GM19238 (cell line): ENCODE data around the gene PRSS36.

Experiments
- DNase-seq: peaks from one replicate; pipeline ENCODE4 v3.0.0; 2011; ENCODE audit warnings: low spot score; ENCODE audit not compliant: insufficient read length

Gene PRSS36

DNA sequence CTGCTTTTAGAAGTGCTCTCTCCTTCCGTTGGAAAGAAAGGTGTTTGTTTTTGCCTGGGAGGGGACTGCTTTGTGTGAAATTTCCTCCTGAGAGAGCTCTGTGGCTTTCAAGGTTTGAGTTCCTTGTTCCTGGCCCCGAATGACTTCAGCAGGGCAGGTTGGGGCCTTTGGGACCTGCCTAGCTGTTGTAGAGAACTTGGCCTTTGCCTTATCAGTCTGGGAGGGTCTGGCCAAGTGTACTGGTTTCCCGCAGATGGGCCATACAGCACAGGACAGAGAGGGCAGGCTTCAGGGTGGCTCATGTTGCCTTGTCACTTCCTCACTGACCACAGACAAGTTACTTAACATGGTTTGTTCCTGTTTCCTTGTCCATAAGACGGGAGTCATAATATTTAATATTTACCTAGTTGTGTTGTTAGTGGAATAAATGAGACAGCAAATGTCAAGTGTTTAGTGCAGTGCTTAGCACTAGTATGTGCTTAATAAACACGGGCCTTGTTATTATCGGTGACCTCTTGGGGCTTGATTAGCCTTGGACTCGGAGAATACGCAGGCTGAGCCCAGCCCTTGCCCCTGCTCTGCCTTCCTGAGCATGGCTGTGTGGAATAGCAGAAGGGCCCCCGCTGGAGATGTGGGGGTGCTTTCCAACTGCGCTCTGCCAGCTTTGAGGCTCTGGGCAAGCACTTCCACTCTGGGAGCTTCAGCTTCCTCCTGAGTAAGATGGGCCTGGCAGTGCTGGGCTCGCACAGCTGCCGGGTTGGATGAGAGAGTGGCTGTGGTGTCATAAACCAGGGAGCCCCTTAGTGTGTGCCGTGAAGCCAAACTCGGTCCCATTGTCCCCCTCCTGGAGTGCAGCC, 20.9 kb downstream of the PRSS36 start:
- DNase-seq = no peak

DNA sequence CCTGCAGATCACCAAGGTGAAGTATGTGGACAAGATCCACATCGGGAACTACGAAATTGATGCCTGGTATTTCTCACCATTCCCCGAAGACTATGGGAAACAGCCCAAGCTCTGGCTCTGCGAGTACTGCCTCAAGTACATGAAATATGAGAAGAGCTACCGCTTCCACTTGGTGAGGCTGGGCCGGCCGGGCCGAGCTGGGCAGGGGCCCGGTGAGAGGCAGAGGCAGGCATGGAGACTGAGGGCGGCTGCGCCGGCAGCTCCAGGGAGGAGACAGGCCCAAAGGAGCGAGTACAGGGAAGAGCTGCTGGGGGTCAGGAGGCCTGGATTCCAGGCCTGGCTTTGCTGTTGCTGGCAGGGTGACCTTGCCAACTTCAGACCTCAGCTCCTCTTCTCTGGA, 22.7 kb downstream of the PRSS36 start:
- DNase-seq = no peak

DNA sequence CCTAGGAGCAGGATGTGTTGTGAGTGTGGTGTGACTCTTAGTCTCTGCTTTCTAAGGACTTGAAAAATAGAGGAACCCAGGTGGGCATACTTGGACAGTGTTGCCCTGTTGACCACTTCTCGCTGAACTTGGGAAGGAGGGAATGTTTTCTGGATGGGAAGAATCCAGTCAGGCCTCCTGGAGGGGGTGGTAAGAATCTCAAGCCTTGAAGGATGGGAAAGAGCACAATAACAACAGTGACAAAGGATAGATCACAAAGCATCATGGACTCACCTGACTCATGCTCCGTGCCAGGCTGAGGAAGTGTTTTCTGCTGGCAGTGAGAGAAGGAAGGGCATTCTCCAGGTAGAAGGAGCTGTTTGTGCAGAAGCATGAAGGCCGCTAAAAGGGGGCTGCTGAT, 24.0 kb downstream of the PRSS36 start:
- DNase-seq = no peak

DNA sequence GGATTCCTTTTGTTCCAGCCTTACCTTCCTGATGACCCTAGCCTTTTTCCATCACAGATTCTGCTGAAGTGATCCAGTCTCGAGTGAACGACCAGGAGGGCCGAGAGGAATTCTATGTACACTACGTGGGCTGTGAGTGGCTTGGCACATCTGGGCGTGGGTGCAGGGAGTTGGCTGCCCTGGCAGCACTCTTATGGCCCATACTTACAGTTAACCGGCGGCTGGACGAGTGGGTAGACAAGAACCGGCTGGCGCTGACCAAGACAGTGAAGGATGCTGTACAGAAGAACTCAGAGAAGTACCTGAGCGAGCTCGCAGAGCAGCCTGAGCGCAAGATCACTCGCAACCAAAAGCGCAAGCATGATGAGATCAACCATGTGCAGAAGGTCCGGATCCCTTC, 29.7 kb downstream of the PRSS36 start:
- no peak for DNase-seq

DNA sequence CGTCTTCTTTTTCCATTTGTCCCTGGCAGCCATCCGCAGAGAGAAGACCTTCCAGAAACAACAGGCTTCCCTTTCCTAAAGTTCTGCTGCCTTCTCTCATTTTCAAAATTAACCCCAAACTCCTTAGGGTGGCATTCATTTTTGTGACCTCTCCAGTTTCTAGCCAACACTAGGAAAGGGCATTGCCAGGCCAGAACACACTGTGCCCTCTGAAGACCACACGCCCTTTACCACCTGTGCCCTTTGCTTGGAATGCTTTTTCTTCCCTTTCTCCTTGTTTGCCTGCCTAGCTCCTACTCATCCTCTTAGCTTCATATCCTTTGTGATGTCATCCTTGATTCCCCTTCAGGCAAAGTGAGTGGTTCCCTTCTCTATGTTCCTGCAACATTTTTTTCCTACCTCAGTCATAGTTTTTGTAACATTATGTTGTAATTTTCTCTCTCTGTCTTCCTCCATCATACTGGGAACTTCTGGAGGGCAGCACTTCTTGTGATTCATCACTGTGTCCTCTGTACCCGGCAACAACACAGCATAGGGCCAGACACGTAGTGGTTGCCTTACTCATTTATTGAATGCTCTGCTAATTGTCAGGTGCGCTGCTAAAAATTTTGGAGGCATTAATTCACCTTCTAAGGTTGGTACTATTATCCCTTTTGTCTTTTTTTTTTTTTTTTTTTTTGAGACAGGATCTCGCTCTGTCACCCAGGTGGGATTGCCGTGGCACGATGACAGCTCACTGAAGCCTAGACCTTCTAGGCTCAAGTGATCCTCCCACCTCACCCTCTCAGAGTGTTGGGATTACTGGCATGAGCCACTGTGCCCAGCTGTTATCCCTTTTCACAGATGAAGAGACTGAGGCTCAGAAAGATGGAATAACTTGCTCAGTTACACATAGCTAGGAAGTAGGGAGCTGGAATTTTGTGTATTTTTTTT, 31.4 kb downstream of the PRSS36 start:
- DNase-seq = no peak

DNA sequence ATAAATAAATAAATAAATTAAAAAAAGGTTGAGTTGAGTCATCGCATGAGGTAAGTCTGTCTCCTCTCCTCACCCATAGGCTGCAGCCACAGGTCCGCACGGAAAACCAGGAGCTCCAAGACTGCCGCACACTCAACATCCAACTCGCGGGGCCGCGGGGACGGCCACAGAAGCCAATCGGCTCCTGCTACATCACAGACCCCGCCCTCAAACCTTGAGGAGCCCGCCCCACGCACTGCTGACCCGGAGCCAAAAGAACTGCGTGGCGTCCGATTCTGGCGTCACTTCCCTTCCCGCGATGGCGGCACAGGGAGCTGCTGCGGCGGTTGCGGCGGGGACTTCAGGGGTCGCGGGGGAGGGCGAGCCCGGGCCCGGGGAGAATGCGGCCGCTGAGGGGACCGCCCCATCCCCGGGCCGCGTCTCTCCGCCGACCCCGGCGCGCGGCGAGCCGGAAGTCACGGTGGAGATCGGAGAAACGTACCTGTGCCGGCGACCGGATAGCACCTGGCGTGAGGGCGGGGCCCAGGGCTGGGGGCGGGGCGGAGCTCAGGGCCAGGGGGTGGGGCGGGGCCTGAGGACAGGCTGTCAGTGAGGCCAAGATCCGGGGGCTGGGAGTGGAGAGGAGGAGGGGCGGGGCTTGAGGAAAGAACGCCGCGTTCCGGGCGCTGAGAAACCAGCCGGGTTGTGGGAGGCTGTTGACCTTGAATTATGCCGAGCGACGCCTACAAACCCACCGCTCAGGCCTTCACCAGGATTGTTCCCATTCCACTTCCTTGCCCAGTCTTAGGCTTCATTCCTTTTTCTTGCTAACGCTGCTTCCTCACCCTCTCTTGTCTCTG, 32.3 kb downstream of the PRSS36 start, which contains the start of gene KAT8:
Gene KAT8, plus strand, starts transcription at position 281 of the 839 bp plus-strand sequence. Its CDS starts 18 bp downstream, at position 299.
- peak; percentile 98 for DNase-seq

DNA sequence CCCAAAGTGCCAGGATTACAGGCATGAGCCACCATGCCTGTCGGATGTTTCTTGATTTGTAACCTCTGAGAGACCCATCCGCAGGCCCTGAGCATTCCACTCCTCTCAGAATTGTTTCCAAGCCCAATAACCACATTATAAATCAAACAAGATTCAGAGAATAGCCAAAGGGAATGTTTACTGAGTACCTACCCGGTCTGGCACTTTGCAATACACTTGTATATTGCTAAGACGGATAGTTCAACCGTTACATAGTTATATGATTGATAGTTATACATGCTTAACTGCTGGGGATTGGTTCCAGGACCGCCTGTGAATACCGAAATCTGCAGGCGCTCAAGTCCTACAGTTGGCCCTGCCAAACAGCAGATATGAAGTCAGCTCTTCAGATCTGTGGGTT, 35.4 kb downstream of the PRSS36 start:
- no peak for DNase-seq

DNA sequence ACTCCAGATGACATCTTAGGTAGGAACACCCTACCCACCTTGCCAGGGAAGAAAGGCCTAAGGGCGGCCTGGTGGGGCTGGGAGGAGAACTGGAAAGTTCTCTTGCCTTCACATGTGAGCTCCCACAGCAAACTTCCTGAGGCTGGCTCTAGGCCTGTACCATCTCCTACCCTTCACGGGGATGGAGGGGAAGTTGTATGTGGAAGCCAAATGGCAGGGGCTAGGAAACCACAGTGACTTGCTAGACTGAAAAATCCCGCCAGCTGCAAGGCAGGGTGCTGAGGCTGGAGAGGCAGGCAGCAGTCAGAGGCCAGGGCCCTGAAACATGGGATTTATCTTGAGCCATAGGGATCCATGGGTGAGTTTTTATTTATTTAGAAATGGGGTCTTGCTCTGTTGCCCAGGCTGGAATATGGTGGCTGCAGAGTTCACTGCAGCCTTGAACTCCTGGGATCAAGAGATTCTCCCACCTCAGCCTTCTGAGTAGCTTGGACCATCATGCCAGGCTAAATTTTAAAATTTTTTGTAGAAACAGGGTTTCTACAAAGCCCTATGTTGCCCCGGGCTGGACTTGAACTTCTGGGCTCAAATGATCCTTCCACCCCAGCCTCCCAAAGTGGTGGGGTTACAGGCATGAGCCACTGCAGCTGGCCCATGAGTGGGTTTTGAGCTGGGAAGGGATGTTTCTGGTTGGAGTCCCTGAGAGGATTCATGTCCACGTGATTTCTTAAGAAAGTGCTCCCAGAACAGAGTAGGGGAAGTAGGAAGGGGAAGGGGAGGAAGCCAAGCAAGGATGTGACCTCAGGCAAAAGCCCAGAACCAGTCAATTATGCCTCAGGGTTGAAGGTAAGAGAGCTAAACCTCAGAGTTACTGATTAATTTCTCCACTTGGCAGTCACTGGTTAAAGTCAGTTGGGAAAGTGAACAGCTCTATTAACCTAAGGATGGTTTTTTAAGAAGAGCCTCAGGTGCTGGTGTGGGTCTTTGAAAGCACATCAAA, 36.4 kb downstream of the PRSS36 start:
- DNase-seq = peak; percentile 34

DNA sequence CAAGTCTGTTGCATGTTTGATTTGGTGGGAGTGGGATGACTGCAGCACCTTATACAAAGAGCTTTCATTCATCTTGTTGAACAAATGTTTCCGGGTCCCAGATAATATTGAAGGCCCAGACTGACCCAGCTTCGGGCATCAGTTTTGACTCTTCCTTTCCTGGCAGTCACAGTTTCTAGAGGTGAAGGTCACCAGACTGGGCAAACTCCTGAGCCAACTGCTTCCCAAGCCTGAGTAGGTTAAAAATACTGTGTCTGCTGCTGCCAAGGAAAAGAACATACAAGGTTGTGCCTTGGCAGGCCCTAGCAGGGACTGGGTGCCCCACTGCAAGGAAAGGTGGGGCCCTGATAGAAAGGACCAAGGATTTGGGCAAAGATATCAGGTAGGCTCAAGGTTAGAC, 37.2 kb downstream of the PRSS36 start:
- no peak for DNase-seq

DNA sequence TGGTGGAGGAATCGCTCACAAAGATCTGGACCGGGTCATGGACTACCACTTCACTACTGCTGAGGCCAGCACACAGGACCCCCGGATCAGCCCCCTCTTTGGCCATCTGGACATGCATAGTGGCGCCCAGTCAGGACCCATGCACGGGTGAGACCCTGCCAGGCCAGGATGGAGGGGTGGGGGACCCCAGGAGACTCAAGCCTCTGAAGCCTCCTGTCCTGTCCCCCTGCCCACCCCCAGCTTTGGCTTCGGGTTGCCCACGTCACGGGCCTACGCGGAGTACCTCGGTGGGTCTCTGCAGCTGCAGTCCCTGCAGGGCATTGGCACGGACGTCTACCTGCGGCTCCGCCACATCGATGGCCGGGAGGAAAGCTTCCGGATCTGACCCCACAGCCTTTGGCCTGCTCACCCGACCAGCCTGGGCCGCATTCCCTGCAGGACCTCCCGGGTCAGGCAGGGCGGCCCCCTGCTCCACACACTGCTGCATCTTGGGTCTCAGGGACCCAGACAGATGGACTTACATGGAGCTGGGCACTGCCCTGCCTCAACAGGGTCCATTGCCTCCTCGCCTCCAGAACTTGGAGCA, 37.9 kb downstream of the PRSS36 start:
- no peak for DNase-seq

DNA sequence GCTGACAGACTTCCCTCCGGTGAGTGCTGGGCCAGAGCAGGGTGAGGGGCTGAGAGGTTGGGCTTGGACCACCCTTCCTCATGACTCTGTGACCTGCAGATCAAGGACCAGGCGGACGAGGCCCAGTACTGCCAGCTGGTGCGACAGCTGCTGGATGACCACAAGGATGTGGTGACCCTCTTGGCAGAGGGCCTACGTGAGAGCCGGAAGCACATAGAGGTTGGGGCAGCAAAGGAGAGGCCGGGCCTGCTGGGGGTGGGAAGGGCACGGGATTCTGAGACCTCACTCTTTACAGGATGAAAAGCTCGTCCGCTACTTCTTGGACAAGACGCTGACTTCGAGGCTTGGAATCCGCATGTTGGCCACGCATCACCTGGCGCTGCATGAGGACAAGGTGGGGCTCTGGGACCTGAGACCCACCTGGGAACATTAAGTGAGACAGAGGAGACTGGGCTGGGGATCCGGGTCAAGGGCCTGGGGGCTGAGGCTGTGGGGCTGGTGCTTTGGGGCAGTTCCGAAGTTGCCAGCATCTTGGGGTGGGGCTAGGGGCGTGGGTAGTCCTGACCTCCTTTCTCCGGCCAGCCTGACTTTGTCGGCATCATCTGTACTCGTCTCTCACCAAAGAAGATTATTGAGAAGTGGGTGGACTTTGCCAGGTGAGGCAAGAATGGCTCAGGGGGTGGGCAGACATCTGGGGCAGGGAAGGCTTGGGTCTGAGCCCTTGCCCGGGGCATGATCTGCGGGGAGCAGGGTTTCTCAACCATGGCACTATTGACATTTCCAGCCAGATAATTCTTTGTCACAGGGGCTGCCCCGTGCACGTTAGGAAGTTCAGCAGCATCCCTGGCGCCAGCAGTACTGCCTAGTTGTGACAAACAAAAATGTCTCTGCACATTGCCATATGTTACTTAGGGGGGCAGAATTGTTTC, 39.5 kb downstream of the PRSS36 start:
- no peak for DNase-seq

DNA sequence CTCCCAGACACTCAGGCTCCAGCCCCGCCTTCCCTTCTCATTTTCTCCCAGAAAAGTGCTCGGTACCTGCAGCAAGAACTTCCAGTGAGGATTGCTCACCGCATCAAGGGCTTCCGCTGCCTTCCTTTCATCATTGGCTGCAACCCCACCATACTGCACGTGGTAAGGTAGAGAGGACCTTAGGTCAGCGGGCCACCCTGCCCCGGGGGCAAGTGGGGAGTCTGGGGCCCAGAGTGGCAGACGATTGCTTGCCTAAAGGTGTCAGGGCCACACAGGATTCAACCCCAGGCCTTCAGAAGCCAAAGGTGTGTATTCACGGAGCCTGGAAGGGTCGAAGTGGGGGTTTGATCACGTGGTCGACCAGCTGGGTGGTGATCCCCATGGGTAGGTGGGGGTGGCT, 40.2 kb downstream of the PRSS36 start:
- no peak for DNase-seq

DNA sequence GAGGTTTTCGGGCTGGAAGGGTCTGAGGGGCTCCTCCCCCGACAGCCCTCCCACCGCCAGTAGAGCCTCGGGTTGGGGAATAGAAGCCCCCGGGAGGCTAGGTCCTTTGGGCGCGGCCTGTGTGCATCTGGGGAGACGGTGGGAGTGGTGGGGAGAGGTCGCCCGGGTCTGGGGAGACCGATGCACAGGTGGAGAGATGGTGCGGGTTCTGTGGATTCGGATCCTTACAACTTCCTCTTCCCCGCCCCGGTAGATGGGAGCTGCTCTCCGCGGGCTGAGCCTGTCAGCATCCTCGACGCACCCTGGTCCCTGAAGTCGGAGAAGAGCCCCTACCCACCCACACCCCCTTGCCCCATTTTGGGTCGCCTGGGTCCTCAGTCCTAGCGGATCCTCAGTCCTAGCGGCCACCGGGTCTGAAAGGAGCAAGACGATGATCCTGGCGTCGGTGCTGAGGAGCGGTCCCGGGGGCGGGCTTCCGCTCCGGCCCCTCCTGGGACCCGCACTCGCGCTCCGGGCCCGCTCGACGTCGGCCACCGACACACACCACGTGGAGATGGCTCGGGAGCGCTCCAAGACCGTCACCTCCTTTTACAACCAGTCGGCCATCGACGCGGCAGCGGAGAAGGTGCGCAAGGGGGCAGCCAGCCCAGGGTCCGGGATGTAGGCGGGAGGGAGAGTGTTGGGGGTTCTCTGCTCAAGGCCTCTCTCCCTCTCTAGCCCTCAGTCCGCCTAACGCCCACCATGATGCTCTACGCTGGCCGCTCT, 40.9 kb downstream of the PRSS36 start:
- no peak for DNase-seq

DNA sequence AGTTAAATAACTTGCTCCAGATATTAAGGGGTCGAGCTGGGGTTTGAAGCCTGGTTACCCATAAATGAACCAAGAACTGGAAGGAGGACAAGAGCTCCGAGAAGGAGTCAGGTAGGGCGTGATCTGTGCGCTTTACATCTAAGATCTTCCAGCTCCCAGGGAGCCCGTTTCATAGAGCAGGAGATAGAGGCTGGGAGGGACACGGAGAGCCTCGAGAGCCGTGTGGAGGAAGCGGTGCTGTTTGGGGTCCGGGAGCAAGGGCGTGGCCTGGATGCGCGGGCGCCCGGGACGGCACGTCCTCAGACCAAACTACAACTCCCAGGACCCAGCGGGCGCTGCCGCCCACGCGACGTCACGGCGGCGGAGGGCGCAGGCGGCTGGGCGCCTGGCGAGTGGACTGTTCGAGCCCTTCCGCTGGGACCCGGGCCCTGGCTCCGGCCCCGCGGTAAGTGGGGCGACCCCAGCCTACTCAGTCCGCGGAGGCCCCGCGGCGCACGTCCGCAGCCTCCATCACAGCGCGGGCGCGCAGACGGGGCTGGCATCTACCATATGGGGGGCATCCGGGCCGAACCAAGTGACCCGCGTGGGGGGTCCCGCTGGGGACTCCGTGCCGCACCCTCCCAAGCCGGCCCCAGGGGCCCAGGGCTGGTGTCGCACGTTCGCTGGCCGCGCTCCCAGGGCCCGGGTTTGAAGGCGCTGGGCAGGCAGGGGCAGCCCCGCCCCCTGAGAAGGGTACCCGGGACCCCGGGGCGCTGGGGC, 41.7 kb downstream of the PRSS36 start, which contains the start of gene BCKDK:
Gene BCKDK, plus strand, starts transcription at position 352 of the 759 bp plus-strand sequence. CDS start 838 bp downstream, outside the sequence.
- DNase-seq = peak; percentile 90

DNA sequence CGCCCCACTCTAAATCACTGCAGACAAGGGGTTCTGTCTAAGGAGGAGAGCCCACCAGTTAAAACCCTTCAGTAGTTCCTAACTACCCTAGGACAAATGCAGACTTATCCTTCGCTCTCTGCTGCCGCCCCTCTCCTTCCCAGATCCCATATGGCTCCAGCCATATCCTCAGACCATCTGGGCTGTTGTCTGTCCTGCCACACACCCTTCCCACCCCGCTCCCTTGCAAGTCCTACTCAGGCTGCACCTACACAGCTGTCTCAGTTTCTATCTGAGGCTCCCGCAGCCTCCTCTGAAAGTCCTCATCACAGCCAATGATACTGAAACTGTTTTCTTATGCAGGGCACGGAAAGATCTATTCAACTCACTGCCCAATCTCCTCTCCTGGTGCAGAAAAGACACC, 42.4 kb downstream of the PRSS36 start:
- DNase-seq = peak; percentile 71

DNA sequence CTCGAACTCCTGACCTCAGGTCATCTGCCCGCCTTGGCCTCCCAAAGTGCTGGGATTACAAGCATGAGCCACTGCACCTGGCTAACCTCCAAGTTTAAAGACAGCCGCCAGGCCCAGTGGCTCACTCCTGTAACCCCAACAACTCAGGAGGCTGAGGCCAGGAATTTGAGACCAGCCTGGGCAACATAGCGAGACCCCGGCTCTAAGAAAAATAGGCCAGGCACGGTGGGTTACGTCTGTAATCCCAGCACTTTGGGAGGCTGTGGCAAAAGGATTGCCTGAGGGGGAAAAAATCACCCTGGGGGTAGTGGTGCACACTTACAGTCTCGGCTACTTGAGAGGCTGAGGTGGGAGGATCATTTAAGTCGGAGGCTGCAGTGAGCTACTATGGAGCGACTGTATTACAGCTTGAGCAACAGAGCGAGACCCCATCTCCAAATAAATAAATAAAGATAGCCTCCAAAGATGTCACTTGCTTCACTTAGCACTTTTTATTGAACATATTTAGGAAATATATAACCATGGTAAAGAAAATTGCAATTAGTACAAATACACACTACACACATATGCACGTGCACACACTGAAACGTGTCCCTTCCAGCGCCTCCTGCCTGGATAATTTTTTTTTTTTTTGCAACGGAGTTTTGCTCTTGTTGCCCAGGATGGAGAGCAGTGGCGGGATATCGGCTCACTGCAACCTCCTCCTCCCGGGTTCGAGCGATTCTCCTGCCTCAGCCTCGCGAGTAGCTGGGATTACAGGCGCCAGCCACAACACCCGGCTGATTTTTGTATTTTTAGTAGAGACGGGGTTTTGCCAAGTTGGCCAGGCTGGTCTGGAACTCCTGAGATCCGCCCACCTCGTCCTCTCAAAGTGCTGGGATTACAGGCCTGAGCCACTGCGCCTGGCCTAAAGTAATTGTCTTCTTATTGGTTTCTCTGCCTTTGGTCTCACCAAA, 43.1 kb downstream of the PRSS36 start:
- no peak for DNase-seq
